ENCODE measurements around the gene RGS19.
A peak's percentile ranks its signal among the peaks of the same experiment; 100 is the strongest.

The RGS19 gene

DNA sequence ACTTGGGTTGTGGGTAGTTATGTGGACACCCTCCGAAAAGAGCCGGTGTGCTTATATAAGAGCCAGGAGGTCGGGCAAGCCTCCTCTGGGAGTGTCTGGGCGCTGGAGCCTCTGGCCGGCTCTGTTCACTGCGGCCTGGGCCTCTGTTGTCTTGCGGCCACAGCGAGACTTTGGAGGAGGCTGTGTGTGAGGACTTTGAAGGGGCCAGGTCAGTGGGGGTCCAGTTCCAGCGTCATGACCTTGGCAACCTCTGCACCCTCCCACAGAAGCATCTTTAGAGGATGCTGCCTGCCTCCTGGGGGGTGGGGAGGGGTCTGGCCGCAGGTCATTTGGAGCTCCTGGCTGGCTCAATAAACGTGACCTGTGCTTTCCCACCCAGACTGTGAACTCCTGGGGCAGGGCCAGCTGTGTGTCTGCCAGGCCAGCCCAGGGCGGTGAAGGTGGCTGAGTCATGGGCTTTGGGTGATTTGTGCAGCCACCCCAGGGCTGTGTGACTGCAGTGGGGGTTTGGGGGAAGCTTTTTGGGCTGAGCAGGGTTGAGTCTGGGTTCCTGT lies 15.1 kb downstream of the RGS19 start:
- no peak for DNase-seq (ENCODE audit: low read depth in 2 of 2)

DNA sequence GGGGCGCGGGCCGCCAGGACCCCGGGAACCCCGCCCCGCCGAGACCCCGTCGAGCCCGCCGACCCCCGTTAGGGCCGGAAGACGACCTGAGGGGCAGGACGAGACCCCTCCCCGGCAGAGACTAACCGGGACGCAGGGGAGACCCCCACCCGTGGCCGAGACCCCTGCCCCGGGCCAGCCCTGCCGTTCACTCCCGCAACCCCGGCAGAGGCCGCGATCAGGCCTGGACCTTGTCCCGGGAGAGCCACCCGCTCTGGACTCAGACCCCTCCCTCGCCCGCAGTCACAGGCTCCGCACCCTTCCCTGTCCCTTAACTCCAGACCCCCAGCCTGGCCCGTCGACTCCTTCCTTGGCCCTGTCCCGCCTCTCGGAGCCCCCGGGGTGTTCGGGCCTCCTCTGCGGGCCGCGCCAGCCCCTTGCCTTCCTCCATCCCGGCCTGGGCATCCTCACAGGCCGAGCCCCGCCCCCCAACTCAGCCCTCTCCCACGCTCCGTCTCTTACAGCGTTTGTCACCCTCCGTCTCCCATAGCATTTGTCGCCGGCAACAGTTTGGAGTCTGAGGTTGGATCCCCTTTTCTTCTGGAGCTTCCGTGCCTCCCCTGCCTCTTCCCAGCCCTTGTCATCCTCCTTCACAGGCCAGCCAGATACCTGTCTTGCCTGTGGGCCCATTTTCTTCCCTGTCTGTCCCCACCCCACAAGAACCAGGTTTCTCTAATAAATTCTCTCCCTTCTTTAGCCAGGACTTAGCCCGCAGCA lies 15.8 kb downstream of the RGS19 start:
- no peak for DNase-seq (ENCODE audit: low read depth in 2 of 2)

DNA sequence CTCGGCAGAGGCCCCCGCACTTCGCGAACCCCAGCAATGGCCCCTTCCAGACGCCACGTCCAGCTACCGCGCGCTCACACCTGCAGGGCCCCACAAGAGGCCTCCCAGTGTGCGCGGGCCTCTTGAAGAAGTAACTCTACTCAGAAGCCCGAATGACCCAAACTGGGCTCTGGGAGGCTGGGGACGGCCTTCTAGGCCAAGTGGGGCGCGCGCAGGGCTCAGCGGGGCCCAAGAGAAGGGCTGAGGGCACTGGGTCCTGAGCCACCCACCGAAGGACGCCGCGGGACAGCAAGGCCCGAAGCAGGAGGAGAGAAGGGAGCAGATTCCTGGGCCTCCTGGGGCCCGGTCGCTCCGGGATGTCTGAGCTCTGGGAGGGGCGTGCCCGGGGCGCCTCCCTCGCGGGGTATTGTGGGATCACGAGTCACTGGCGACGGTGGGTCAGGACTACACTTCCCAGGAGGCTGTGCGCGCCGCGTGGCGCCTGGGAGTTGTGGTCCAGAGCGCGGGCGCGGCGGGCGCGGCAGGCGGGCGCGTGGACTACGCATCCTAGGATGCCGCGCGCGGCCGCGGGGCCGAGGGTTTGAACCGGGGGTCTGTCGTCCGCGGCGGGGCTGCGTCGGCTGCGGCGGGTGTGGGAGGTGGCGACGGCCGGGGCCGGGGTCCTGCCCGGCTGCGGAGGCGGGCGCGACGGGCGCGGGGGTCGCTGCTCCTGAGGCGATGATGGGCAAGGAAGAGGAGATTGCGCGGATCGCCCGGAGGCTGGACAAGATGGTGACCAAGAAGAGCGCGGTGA lies 16.5 kb downstream of the RGS19 start, which contains the start of gene TCEA2:
TCEA2 (plus strand) TSS at position 603 of the 793 bp plus-strand sequence; CDS start at position 718, 115 bp downstream.
- DNase-seq (ENCODE audit: low read depth in 2 of 2) = peak; percentile 88

DNA sequence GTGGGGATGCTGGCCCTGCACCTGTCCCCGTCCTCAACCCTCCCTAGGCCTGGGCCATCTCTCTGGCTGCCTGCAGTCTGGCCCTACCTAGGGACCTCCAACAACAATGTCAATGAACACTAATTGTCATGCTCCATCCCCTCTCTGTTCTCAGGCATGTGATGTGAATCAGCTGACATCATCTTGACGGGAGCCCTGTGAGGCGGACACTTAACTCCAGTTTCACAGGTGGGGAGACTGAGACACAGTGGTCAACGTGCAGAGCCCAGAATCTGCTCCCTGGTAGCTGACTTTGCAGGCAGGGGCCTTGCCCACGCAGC lies 17.1 kb downstream of the RGS19 start:
- no peak for DNase-seq (ENCODE audit: low read depth in 2 of 2)

DNA sequence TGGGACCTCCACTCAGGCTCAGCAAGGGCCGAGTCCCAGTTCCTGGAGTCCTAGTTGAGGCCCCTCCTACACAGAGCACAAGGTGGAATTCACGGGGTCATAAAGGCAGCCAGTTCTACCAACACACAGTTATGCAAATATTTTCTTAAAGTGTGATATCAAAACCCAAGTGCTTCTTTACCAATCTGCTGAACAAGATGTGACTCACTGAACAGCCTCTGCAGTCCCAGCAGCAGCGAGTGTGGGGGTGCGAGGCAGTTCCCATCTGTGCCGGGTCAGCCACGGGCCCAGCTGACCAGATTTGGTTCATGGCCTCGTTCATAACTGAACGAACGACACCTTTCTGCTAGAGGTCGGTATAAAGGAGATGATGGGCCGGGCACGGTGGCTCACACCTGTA lies 20.8 kb downstream of the RGS19 start:
- no peak for DNase-seq (ENCODE audit: low read depth in 2 of 2)

DNA sequence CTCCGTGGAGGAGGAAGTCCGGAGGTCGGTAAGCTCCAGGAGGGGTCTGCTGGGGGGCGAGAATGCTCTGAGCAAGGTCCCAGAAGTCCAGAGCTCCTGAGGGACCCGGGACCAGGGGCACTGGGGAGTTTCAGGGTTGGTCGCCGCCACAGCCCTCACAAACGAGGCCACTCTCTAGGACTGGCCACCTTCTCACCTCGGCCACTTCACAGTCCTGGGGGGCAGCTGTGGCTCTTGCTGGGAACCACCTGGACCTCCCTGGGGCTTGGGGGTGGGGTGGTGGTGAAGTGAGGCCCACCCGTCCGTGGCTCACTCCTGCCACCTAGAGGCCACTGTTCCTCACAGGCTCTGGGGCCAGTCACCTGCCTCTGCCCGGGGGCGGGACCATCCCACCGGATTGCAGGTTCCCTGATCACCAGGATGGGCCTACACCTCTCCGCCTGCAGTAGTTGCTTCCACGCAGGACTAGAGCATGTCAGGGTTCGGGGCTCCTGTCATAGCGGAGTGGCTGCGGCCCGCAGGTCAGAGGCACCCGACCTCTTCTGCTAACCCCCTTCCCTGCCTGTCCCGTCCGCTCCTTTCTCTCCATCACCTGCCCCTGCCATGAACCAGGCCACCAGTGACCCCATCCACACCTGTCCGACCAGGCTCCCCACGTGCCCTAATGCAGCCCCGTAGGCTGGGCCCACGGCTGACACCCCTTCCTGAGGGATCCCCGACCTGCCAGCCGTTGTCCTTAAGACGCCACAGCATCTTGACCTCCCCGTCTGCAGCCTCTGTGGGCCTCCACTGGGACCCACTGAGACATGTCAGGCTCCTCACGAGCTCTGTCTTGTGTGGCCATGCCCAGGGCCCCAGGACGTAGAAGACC lies 21.5 kb downstream of the RGS19 start:
- peak; percentile 58 to 67 for DNase-seq (ENCODE audit: low read depth in 2 of 2)

DNA sequence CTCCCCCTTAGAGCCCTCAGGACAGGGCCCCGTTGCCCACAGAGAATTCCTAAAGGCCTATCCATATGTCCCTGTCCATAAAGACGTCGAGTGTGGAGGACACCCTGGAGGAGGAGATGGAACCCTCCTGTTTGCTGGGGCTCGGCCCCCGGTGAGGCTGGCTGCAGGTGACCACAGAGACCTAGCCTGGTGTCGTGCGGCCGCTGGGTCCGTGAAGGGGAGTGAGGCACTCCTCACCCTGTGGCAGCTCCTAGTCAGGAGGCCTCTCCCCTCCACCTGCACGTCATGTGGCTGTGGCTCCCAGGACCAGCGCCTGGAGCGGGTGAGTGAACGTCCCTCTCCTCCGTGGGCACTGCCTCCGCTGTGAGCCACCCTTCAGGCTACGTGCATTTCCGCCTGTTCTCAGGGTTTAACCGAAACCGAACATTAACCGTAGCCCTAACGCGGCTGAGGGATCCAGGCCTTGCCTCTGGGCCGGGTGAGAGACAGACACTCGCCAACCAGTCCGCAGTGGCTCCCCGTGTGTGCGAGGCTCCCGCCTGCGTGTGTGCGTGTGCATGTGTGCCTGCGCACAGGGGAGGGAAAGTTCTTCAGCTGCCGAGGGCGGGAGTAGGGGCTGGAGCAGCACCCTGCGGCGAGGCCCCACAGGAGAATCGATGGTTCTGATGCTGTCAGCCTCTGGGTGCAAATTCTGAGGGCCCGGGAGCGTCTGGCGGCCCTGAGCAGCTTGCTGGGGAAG lies 22.3 kb downstream of the RGS19 start:
- DNase-seq (ENCODE audit: low read depth in 2 of 2) = no peak

DNA sequence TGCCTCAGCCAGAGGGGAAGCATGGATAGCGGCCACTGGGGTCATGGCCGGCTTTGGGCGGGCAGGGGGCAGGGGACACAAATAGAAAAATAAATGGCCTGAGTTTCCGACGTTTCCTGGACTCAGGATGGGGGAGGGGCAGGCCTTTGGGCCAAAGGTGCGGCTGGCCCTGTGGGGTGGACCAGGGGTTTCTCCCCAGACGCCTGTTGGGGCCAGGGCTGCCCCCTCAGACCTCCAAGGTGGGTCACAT lies 22.8 kb downstream of the RGS19 start:
- DNase-seq (ENCODE audit: low read depth in 2 of 2) = no peak

DNA sequence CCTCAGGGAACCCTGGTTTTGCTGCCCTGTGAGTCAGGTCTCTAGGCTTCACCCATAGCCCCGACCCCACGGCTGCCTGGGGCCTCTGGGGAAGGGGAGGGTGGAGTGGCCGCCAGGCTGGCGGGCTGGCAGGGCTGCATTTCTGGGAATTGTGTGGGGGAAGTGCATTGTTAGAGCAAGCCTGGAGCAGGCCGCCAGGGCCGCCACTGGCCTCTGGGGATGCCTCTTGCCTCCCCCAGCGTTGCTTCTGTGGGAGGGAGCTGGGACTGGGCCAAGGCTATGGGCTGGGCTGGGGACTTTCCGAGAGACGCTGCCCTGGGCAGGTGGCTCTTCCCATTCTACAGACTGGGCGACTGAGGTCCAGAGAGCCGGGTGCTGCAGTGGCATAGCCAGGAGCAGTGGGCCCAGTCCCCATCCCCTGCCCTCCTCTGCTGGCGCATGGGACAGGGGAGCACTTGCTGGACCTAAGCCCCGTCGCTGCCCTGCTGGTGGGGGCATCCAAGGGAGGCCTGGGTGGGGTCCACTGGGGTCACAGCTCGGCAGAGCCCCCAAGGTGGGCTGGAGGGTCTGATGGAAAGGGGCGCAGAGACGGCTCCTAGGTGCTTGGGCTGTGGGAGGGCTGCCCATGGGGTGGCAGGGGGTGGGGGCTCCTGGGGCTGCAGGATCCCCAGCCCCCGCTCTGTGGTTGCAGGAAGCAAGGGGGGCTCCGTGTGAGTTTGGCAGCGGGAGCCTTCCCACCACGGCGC lies 23.3 kb downstream of the RGS19 start:
- DNase-seq (ENCODE audit: low read depth in 2 of 2) = no peak

DNA sequence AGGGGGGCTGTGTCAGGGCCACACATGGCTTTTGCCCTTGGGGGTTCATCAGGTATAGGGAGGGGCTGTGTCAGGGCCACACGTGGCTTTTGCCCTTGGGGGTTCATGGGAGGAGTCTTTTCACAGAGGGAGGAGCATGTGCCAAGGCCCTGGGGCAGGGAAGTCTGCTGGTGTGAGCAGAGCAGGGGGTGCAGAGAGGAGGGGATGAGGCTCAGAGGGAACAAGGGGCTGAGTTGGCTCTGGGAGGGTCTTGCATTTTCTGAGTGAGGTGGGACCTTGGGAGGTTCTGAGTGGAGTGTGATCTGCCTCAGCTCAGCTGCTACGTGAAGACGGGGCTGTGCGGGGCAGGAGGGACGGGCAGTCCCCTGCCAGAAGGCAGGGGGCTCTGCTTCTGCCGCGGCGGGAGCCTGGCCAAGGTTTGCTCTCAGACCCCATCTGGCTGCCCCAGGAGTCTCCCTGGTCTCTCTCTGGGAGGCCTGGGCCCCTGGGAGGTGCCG lies 23.9 kb downstream of the RGS19 start:
- no peak for DNase-seq (ENCODE audit: low read depth in 2 of 2)

DNA sequence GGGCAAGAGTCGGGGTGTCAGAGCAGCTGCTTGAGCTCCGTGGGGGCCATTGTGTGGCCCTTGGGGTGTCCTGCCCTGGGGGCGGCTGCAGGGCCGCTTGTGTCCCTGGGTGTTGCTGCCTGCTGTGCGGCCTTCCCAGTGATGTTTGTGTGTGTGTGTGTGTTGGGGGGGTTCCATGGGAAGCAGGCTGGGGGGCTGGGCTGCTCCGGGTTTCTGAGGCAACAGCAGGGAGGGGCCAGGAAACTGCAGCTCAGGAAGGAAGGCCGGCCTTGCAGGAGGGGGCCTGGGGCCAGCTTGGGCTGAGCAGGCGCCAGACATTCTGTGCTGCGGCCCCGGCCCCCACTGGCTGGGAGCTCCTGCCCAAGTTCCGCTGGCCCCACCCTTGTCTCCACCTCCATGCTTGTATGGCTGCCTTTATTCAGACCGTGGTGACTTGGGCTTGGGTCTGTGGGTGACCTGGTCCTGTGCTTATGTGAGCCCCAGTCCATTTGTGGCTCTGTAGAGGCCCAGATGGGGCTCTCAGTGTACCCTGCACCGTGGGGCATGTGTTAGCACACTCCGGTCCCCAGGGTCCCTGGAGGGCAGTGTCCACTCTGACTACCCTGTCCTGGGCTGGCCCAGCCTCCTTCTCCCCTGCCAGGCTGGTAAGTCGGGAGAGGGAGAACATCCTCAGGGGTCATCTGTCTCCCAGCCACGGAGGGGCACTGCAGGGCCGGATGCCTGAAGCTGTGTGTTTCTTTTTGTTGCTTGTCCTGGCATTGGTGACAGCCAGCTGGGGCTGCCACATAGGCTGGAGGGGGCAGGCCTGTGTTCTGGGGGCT lies 25.3 kb downstream of the RGS19 start:
- no peak for DNase-seq (ENCODE audit: low read depth in 2 of 2)

DNA sequence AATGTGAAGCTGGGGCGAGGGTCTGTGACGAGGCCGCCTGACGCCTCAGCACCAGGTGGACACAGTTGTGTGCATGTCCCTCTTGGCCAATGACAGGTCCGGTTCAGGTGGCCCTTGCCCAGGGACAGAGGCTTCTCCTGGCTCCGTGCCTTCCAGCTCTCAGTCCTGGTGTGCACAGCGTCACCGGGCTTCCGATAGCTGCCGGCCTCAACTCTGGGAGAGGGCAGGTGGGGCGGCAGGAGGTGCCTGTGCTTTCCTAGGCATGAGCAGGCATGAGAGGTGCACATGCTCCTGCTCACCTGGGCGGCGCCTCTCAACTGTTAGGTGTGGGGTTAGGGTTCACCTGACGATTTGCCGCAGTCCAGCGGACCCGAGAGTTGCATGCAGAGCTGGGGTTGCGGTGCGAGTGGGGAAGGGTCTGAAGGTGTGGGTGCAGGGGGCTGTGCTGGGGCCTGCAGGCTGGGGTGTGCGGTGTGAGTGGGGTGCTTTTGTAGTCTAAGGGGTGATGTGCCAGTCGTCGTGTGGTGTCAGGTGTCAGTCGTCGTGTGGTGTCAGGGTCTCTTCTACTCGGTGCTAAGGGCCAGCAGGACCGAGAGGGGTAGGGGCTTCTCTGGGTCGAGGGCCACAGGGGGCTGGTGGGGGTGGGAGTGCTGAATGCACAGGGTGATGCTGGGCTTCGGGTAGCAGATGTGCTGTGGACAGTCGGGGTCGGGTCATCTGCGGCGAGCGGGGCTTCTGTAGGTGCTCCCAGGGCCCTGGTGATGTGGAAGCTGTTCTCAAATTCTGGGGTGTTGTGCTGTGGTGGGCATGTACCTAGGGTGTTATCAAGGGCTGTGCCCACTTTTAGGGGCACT lies 26.1 kb downstream of the RGS19 start:
- DNase-seq (ENCODE audit: low read depth in 2 of 2) = no peak

DNA sequence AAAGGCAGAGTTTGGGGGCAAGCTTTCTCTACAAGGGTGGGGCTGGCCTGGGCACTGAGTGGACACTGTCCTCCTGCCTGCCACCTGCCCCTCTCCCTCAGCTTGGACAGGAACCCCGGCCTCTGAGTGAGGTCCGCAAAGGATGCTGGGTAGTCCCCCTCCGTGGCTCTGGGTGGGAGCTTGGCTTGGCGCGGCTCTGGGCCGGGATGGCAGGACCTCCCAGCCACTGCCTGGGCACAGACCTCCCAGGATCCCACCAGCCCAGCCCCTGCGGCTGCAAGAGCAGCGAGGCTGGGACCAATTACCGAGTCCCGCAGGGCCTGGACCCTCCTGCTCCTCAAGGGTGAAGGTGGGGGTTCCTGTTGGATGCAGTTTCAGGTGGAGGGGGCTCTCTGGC lies 27.0 kb downstream of the RGS19 start:
- DNase-seq (ENCODE audit: low read depth in 2 of 2) = no peak

DNA sequence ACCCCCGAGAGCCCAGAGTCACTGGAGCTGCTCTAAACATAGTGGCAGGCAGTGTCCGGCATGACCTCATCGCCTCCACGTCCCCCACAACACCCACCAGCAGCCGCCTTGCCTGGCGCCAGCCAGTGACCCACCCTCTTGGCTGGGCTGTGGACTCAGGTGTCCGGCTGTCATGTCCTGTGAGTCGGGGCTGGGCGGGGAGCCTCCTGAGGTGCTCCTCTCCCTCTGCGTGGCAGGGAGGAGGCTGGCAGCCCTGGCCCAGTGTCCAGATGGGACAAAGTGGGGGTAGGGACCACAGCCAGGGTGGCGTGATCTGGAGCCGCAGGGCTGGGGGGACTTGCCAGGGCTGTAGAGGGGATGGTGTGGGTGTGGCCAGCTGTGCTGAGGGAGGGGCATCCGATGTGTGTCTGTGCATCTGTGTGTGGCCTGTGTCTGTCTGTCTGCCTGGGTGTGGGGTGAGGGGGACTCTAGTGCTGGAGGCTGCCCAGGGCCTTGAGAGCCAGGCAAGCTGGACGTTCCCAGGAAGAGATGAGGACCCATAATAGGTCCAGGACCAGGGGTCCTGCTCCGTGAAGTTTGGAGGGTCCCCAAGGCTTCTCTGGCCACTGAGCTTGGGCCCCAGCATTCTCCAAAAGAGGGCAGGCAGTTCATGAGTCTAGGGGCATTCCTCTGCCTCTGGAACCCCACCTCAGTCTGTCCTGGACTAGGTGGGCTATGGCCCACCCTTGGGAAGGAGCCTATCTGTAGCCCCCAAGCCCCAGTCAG lies 27.6 kb downstream of the RGS19 start:
- DNase-seq (ENCODE audit: low read depth in 2 of 2) = no peak

DNA sequence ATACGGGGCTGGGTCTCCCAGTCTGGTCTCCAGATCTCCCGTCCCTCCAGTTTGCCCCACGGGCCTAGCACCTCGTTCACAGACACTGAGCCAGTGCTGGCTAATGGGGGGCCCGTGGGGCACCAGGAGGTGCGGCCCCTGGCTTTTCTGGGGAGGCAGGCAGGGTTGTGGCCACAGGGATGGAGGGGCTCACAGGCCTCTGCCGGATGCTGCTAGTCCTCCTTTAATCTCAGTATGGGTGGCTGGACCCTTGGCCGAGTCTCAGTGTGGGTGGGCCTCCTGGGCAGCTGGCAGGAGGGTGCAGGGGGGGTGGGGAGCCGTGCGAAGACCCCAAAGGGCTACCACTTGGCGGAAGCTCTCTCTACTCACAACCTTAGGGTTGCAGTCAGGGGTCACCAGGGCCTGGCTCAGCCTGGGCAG lies 28.3 kb downstream of the RGS19 start:
- DNase-seq (ENCODE audit: low read depth in 2 of 2) = no peak

DNA sequence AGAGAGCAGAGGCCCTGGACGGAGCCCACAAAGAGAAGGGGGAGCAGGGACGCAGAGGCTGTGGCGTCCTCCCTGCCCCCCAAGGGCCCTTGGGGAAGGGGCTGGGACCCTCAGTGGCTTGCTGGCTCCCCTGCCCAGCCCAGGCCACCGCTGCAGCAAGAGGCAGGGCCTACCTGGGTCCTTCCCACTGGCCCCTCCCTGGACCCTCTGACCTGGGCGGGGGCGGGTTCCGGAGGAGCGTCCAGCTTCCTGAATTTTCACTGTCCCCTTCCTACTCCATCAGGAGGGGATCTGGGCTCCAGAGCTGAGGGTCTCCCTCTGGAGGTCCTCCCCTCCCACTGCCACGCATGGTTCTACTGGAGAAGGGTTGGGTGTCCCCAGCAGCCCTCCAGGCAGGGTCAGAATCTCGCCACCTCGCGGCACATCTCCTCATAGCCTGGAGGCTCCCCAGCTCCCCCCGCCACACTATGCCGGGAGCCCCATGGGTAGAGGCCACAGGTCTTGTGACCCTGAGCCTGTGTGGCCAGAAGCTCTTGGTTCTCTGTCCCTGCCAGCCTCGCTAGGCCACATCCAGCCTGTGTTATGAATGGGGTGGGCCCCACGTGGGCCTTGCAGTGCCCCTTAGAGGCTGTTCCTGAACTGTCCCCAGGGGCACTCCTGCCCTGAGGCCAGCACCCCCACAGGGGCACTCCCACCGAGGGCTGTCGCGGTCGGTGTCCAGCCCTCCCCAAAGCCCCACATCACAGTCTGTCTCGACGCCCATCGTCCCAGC lies 28.9 kb downstream of the RGS19 start:
- no peak for DNase-seq (ENCODE audit: low read depth in 2 of 2)

DNA sequence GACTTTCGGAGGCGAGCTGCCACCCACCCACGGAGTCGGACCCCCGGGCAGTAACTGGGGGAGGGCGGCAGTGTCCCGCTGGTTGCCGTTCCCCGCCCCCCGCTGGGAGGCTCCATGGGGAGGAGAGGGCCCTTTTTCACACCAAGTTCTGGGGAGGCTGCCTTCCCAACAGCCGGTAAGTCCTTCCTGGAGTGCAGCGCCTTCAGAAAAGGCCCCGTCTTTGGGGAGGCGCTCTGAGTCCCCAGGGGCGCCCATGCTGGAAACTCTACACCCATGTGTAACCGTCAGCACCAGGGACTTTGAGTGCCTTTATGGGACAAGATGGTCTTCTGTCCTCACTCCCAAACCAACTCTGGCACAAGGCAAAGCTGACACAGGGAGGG lies 29.4 kb downstream of the RGS19 start:
- no peak for DNase-seq (ENCODE audit: low read depth in 2 of 2)
